A549 (cell line): ENCODE measurements around the gene RNU6-9.

ENCODE experiments used
- CTCF ChIP-seq: fragments of >200 bp; sonication (Bioruptor Twin); formaldehyde crosslinking; IDR thresholded peaks from 3 replicates; pipeline ENCODE4 v1.5.1; 2016
- POLR2A ChIP-seq: IDR thresholded peaks from 2 replicates; pipeline ENCODE4 v1.6.1; 2012; ENCODE audit warnings: mild to moderate bottlenecking, low read length
- TP53 ChIP-seq: fragments of 250-450 bp; sonication (Bioruptor Pico); IDR thresholded peaks from 2 replicates; pipeline ENCODE4 v1.5.0; 2021; ENCODE audit warnings: mild to moderate bottlenecking, moderate library complexity

- TF ChIP-seq CTCF (no peak), POLR2A (no peak), TP53 (CRISPR knock-in tag) (no peak)
Observed at GRCh38 chr19:926323-926588, 33.0 kb downstream of the RNU6-9 start.
